NB4 (cell line): ENCODE data around the gene PLP2.

Source experiments
- CTCF ChIP-seq: IDR thresholded peaks from one replicate; pipeline ENCODE4 v1.5.1; 2012; ENCODE audit warnings: low read depth, low read length
- MAX ChIP-seq: IDR thresholded peaks from 2 replicates; pipeline ENCODE4 v1.6.1; 2011; ENCODE audit warnings: low read depth, low read length
- MYC ChIP-seq: IDR thresholded peaks from 2 replicates; pipeline ENCODE4 v1.6.1; 2011; ENCODE audit warnings: low read depth, low read length
- POLR2A ChIP-seq: IDR thresholded peaks from 2 replicates; pipeline ENCODE4 v1.6.1; 2011; ENCODE audit warnings: mild to moderate bottlenecking; ENCODE audit not compliant: insufficient read length; ENCODE audit errors: extremely low read depth

- TF ChIP-seq MAX (no peak), CTCF (no peak), POLR2A (no peak), MYC (no peak)
These were observed 9.1 kb upstream of the PLP2 start, which contains the start of gene MAGIX for GRCh38 chrX:49162620-49163019.
